ENCODE data around the gene BAMBI. TPM values are rescaled to one million over a fixed set of nuclear protein-coding genes. Genes with fewer than 3 reads are reported as not detected.

The BAMBI gene
- total and polyA plus RNA-seq, 3 experiments from 2014 or later, result 0.56 to 1.7 (median 1.4) TPM

DNA sequence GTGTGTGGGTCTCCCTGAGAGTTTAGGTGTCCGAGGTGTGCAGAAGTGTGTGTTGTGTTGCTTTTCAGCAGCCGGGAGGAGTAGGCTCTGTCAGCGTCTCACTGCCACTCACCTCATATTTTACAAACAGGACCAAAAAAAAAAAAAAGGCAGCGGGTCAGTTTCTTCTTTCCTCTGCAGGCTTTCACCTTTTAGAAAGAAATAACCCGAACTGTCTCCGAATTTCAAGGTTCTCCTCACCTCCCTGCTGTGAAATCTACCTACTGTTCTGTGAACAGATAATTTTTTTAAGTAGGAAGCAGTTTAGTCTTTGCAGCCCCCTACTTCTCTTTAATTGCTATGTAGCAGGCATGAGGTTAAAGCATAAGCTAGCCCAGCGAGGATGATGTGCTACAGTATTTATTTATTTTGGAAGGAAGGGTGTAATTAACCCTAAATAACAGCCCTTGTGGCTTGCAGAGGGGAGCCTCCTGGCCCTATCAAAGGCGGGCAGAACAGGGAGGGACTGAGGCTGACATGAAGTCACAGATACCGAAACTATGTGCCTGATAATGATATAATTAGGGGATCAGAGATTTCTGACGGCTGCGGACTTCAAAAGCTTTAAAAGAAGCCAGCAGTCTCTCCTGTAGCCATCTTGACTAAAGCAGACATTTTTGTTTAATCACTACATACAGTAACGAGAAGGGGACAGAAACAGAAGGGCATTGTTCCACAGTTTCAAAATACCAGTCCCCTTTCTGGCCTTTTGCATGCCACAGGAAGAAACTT, 1.6 kb downstream of the BAMBI start:
- Mint-ChIP-seq H3K27ac (peak overlapping the region in 3 of 8 donors; percentile 52 to 77 (median 74)), H3K27me3 (peaks cover 43 to 72% of the 10 kb centered on the region in 2 donors), H3K4me1 (peaks cover 25 to 36% (median 36%) of the 10 kb centered on the region in 3 donors), H3K4me3 (peak overlapping the region; percentile 60 to 93 (median 83)), H3K36me3 (peaks cover 0 to 2% (median 0%) of the 10 kb centered on the region in 3 donors), H3K9me3 (peaks cover 0 to 2% (median 0%) of the 10 kb centered on the region in 5 donors)
- peak in 1 of 5 donors; percentile 1 for DNase-seq
- Histone ChIP-seq H3K36me3 (ENCODE audit: insufficient read depth, low read length) (no peaks in the 10 kb centered on the region), H3K4me3 (ENCODE audit: low read length) (peak overlapping the region; percentile 58), H3K27ac (ENCODE audit: low read depth, low read length) (no peak overlapping the region), H3K4me1 (ENCODE audit: insufficient read depth, low read length) (peaks cover 23% of the 10 kb centered on the region), H3K27me3 (ENCODE audit: insufficient read depth, low read length, poor library complexity, severe bottlenecking) (peaks cover 37% of the 10 kb centered on the region), H3K9me3 (ENCODE audit: low read length) (no peaks in the 10 kb centered on the region)
- ChIA-PET CTCF (no interaction called here), POLR2A (no interaction called here)

DNA sequence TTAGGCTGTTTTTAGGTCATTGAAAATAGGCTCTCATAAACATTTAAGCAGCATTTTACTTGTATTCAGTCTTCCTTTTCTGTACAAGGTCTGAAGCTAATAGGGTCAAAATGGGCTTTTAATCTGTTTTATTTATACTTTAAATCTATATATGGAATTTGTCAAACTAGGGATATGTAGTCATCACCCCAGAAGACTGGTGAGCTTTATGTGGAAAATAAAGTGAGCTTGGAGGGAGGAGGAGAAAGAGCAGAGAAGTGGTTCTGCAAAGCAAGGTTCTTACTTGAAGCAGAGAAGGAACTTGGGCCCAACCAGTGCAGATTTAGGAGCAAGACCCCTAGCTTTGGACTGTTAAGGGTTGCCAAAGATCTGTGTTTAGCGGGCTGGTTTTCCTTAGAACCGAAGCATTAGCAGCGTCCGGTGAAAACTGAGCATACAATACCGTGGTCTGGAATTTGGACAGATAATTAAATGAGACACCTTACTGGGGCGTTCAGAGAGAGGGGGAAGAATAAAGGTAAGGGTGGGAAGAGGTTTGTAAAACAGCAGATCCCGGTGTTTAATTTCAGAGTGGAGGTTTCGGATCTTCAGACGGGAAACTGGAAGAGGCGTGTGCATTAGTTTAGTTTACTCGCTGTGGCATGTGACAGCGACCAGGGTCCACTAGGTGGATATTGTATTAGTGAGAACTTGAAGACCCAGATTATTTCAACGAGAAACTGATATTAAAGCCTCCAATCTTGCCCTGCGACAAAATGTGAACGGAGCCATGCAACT, 2.4 kb downstream of the BAMBI start:
- Mint-ChIP-seq H3K27ac (no peak overlapping the region), H3K9me3 (peaks cover 0 to 2% (median 0%) of the 10 kb centered on the region in 5 donors), H3K4me3 (peak overlapping the region in 5 of 7 donors; percentile 2 to 20 (median 9)), H3K36me3 (peaks cover 0 to 2% (median 0%) of the 10 kb centered on the region in 3 donors), H3K4me1 (peaks cover 25 to 36% (median 36%) of the 10 kb centered on the region in 3 donors), H3K27me3 (peaks cover 48 to 72% of the 10 kb centered on the region in 2 donors)
- Histone ChIP-seq H3K27ac (ENCODE audit: low read depth, low read length) (no peak overlapping the region), H3K36me3 (ENCODE audit: insufficient read depth, low read length) (no peaks in the 10 kb centered on the region), H3K27me3 (ENCODE audit: insufficient read depth, low read length, poor library complexity, severe bottlenecking) (peaks cover 37% of the 10 kb centered on the region), H3K4me3 (ENCODE audit: low read length) (no peak overlapping the region), H3K4me1 (ENCODE audit: insufficient read depth, low read length) (peaks cover 23% of the 10 kb centered on the region), H3K9me3 (ENCODE audit: low read length) (no peaks in the 10 kb centered on the region)
- ChIA-PET CTCF (no interaction called here), POLR2A (no interaction called here)
- DNase-seq, result no peak

DNA sequence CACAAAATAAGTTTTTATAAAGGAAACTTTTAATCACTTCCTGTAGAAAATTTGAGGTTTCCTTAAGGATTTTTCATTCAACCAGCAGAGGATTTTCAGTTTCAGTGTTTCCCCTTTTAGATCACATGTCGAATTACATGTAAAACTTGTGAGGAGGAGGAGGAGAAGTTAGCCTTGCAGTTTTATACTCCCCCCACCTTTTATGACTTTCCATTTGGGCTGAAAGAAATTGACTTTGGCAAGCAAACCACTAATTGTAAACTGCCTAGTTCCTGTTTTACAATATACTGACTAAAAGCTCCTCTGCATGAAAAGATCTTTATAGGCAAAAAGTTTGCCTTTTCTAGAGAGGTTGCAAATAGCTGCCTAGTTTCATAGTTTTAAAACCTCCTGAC, 3.0 kb downstream of the BAMBI start:
- POLR2A ChIA-PET, result no interaction called here
- H3K9me3 Mint-ChIP-seq, result no peaks in the 10 kb centered on the region
- Histone ChIP-seq H3K27me3 (ENCODE audit: insufficient read depth, low read length, poor library complexity, severe bottlenecking) (peaks cover 38% of the 10 kb centered on the region), H3K4me1 (ENCODE audit: insufficient read depth, low read length) (peaks cover 23% of the 10 kb centered on the region), H3K9me3 (ENCODE audit: low read length) (no peaks in the 10 kb centered on the region), H3K27ac (ENCODE audit: low read depth, low read length) (no peak overlapping the region), H3K36me3 (ENCODE audit: insufficient read depth, low read length) (no peaks in the 10 kb centered on the region), H3K4me3 (ENCODE audit: low read length) (no peak overlapping the region)
- H3K4me3 Mint-ChIP-seq, result peak overlapping the region in 3 of 7 donors; percentile 9 to 20 (median 18)
- CTCF ChIA-PET, result no interaction called here
- H3K36me3 Mint-ChIP-seq, result peaks cover 0 to 2% (median 0%) of the 10 kb centered on the region in 3 donors
- H3K27ac Mint-ChIP-seq, result no peak overlapping the region
- H3K4me1 Mint-ChIP-seq, result peaks cover 25 to 36% (median 36%) of the 10 kb centered on the region in 3 donors
- H3K27me3 Mint-ChIP-seq, result peaks cover 51 to 72% of the 10 kb centered on the region in 2 donors
- no peak for DNase-seq

DNA sequence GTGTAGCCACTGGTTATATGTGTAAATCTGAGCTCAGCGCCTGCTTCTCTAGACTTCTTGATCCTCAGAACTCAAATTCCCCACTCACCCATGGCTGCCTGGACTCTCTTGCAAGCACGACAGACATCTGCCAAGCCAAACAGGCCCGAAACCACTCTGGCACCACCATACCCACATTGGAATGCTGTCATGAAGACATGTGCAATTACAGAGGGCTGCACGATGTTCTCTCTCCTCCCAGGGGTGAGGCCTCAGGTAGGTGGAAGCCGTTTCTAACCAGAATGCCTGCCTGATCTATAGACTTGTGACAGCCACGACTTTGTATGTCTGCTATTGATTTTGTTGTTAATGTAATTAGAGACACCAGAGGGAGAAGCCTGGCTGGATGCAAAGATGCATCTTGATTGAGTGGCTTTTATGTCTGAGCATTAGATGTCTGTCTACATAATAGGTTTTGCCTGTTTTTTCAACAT, 4.0 kb downstream of the BAMBI start:
- H3K27ac Mint-ChIP-seq, result no peak overlapping the region
- H3K4me1 Mint-ChIP-seq, result peaks cover 23 to 34% (median 33%) of the 10 kb centered on the region in 3 donors
- no peaks in the 10 kb centered on the region for H3K9me3 ChIP-seq (ENCODE audit: low read length)
- H3K4me3 Mint-ChIP-seq, result no peak overlapping the region
- no peaks in the 10 kb centered on the region for H3K9me3 Mint-ChIP-seq
- H3K36me3 ChIP-seq (ENCODE audit: insufficient read depth, low read length), result no peaks in the 10 kb centered on the region
- H3K27me3 Mint-ChIP-seq, result peaks cover 50 to 73% of the 10 kb centered on the region in 2 donors
- ChIA-PET CTCF (no interaction called here), POLR2A (no interaction called here)
- no peak overlapping the region for H3K4me3 ChIP-seq (ENCODE audit: low read length)
- peaks cover 36% of the 10 kb centered on the region for H3K27me3 ChIP-seq (ENCODE audit: insufficient read depth, low read length, poor library complexity, severe bottlenecking)
- DNase-seq, result no peak
- peaks cover 0 to 2% (median 0%) of the 10 kb centered on the region in 3 donors for H3K36me3 Mint-ChIP-seq
- H3K27ac ChIP-seq (ENCODE audit: low read depth, low read length), result no peak overlapping the region
- H3K4me1 ChIP-seq (ENCODE audit: insufficient read depth, low read length), result peaks cover 23% of the 10 kb centered on the region

DNA sequence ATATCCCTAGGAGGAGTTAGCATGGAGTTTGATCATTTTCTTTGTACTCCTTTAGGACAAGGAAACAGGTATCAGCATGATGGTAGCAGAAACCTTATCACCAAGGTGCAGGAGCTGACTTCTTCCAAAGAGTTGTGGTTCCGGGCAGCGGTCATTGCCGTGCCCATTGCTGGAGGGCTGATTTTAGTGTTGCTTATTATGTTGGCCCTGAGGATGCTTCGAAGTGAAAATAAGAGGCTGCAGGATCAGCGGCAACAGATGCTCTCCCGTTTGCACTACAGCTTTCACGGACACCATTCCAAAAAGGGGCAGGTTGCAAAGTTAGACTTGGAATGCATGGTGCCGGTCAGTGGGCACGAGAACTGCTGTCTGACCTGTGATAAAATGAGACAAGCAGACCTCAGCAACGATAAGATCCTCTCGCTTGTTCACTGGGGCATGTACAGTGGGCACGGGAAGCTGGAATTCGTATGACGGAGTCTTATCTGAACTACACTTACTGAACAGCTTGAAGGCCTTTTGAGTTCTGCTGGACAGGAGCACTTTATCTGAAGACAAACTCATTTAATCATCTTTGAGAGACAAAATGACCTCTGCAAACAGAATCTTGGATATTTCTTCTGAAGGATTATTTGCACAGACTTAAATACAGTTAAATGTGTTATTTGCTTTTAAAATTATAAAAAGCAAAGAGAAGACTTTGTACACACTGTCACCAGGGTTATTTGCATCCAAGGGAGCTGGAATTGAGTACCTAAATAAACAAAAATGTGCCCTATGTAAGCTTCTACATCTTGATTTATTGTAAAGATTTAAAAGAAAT, 4.8 kb downstream of the BAMBI start:
- Histone ChIP-seq H3K4me3 (ENCODE audit: low read length) (no peak overlapping the region), H3K4me1 (ENCODE audit: insufficient read depth, low read length) (peaks cover 23% of the 10 kb centered on the region)
- peaks cover 0 to 2% (median 0%) of the 10 kb centered on the region in 3 donors for H3K36me3 Mint-ChIP-seq

DNA sequence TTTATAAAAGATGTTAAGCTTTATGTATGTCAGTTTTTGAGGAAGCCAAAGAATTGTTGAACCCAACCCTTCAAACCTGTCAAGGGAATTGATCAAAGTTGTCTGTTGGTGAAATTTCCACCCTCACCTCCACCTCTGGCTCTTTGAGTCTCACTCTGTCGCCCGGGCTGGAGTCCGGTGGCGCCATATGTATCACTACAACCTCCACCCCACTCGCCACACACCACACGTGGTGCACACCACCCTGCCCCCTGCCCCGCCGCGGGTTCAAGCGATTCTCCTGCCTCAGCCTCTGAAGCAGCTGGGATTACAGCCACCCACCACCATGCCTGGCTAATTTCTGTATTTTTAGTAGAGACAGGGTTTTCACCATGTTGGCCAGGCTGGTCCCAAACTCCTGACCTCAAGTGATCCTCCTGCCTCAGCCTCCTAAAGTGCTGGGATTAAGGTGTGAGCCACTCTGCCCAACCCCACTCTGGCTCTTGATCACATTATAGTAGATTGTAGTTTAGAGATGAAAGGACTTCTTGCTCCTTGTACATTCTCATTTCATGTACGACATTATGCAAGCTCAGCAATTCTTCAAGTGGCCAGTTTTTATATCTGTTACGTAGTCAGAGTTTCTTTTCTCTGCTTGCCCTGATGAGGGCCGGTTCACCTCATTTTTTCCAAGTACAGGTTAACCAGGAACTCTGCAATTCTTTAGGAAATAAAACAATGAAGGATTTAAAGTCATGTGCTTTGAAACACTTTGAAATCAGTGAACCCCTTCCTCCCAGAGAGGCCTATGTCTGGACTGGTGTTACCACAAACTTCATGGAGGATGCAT, 7.0 kb downstream of the BAMBI start:
- H3K4me1 Mint-ChIP-seq, result peaks cover 8 to 15% (median 15%) of the 10 kb centered on the region in 3 donors
- no peak overlapping the region for H3K27ac ChIP-seq (ENCODE audit: low read depth, low read length)
- no peak overlapping the region for H3K4me3 Mint-ChIP-seq
- ChIA-PET CTCF (interaction anchor here (0.6 kb wide), 1 partner anchor 10 kb away, joined by 3 read pairs; no protein-coding TSS in a partner anchor), POLR2A (no interaction called here)
- no peaks in the 10 kb centered on the region for H3K9me3 ChIP-seq (ENCODE audit: low read length)
- H3K9me3 Mint-ChIP-seq, result no peaks in the 10 kb centered on the region
- DNase-seq, result no peak
- H3K36me3 ChIP-seq (ENCODE audit: insufficient read depth, low read length), result no peaks in the 10 kb centered on the region
- H3K4me3 ChIP-seq (ENCODE audit: low read length), result no peak overlapping the region
- no peaks in the 10 kb centered on the region for H3K36me3 Mint-ChIP-seq
- H3K27me3 Mint-ChIP-seq, result peaks cover 42 to 68% of the 10 kb centered on the region in 2 donors
- H3K27me3 ChIP-seq (ENCODE audit: insufficient read depth, low read length, poor library complexity, severe bottlenecking), result peaks cover 21% of the 10 kb centered on the region
- no peak overlapping the region for H3K27ac Mint-ChIP-seq
- H3K4me1 ChIP-seq (ENCODE audit: insufficient read depth, low read length), result peaks cover 11% of the 10 kb centered on the region

More for the DNA sequence above, 4.8 kb downstream of the BAMBI start:
- H3K4me3 Mint-ChIP-seq, result no peak overlapping the region
- Histone ChIP-seq H3K27me3 (ENCODE audit: insufficient read depth, low read length, poor library complexity, severe bottlenecking) (peaks cover 33% of the 10 kb centered on the region), H3K27ac (ENCODE audit: low read depth, low read length) (no peak overlapping the region), H3K9me3 (ENCODE audit: low read length) (no peaks in the 10 kb centered on the region), H3K36me3 (ENCODE audit: insufficient read depth, low read length) (no peaks in the 10 kb centered on the region)
- peaks cover 19 to 29% (median 28%) of the 10 kb centered on the region in 3 donors for H3K4me1 Mint-ChIP-seq
- H3K27ac Mint-ChIP-seq, result peak overlapping the region in 1 of 8 donors; percentile 5
- peaks cover 51 to 73% of the 10 kb centered on the region in 2 donors for H3K27me3 Mint-ChIP-seq
- DNase-seq, result no peak
- POLR2A ChIA-PET, result no interaction called here
- CTCF ChIA-PET, result no interaction called here
- H3K9me3 Mint-ChIP-seq, result no peaks in the 10 kb centered on the region

DNA sequence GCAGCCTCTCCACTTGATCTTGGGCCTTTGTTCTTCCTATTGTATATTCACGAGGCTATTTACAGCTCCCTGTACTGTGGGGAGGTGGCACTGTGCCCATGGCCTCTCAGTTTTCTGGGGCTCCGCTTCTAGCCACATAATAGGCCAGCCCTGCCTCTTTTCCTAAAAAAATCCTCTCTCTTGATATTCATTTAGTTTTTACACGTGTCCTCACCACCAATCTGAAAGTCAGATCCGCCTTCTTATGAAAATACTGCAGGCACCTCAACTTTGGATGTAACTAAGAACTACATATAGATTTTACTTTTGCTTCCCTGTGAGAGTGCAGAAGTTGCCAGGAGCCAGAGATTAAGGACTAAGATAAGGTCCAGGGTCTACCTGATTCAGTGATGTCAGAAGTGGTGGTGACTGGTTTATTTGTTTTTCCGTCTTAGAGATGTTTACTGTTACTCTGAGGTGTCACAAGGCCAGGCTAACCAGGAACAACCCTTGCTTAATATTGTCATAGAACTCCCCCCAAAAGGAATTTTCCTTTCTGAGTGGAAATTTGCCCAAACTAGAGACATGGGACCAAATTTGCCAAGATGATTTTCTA, 7.8 kb downstream of the BAMBI start:
- no peak overlapping the region for H3K27ac Mint-ChIP-seq
- POLR2A ChIA-PET, result no interaction called here
- CTCF ChIA-PET, result no interaction called here

More for the DNA sequence above, 7.8 kb downstream of the BAMBI start:
- H3K9me3 ChIP-seq (ENCODE audit: low read length), result no peaks in the 10 kb centered on the region
- peaks cover 39 to 61% of the 10 kb centered on the region in 2 donors for H3K27me3 Mint-ChIP-seq
- no peaks in the 10 kb centered on the region for H3K36me3 Mint-ChIP-seq
- peaks cover 14% of the 10 kb centered on the region for H3K27me3 ChIP-seq (ENCODE audit: insufficient read depth, low read length, poor library complexity, severe bottlenecking)
- H3K36me3 ChIP-seq (ENCODE audit: insufficient read depth, low read length), result no peaks in the 10 kb centered on the region
- peaks cover 6% of the 10 kb centered on the region for H3K4me1 ChIP-seq (ENCODE audit: insufficient read depth, low read length)
- H3K4me3 Mint-ChIP-seq, result no peak overlapping the region
- no peaks in the 10 kb centered on the region for H3K9me3 Mint-ChIP-seq
- H3K4me1 Mint-ChIP-seq, result peaks cover 3 to 8% (median 8%) of the 10 kb centered on the region in 3 donors
- DNase-seq, result no peak
- H3K4me3 ChIP-seq (ENCODE audit: low read length), result no peak overlapping the region
- no peak overlapping the region for H3K27ac ChIP-seq (ENCODE audit: low read depth, low read length)
